ENCODE data around the gene ZNF581.

ZNF581 gene

DNA sequence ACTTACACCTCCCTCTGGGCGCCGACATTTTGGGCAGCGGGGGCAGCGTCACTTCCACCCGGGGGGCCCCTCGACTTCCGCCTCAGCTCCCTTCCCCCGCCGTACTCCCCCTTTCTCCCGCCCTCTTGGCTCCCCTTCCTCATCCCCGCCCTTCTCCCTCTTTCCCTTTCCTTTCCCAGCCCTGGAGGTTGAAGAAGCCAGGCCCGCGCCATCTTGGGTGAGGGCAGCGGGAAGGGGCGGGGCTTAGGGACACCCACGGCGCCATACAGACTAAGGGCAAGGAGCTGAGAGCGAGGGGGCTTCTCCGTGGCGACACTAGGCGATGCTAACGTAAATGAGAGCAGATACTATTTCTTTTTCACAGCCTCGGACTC is 44.0 kb upstream of the ZNF581 start, which contains the start of gene FIZ1:
TSS of gene FIZ1 (minus strand) at position 50 of the 374 bp plus-strand sequence. CDS start 1,652 bp downstream, outside the sequence.
- peak; percentile 99 for DNase-seq (ENCODE audit: low read depth, low spot score)
- H3K4me3 ChIP-seq (ENCODE audit: low read depth, low read length): peak within 1 kb of the TSS; percentile 84
- in situ Hi-C loops (cut with HindIII; ENCODE audit: low sequenced_read_pairs): no loop called here
- TF ChIP-seq, protein P1, sequence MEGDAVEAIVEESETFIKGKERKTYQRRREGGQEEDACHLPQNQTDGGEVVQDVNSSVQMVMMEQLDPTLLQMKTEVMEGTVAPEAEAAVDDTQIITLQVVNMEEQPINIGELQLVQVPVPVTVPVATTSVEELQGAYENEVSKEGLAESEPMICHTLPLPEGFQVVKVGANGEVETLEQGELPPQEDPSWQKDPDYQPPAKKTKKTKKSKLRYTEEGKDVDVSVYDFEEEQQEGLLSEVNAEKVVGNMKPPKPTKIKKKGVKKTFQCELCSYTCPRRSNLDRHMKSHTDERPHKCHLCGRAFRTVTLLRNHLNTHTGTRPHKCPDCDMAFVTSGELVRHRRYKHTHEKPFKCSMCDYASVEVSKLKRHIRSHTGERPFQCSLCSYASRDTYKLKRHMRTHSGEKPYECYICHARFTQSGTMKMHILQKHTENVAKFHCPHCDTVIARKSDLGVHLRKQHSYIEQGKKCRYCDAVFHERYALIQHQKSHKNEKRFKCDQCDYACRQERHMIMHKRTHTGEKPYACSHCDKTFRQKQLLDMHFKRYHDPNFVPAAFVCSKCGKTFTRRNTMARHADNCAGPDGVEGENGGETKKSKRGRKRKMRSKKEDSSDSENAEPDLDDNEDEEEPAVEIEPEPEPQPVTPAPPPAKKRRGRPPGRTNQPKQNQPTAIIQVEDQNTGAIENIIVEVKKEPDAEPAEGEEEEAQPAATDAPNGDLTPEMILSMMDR (IDR thresholded peaks at IDR 0.05; ENCODE audit: low read depth, low read length): no peak

DNA sequence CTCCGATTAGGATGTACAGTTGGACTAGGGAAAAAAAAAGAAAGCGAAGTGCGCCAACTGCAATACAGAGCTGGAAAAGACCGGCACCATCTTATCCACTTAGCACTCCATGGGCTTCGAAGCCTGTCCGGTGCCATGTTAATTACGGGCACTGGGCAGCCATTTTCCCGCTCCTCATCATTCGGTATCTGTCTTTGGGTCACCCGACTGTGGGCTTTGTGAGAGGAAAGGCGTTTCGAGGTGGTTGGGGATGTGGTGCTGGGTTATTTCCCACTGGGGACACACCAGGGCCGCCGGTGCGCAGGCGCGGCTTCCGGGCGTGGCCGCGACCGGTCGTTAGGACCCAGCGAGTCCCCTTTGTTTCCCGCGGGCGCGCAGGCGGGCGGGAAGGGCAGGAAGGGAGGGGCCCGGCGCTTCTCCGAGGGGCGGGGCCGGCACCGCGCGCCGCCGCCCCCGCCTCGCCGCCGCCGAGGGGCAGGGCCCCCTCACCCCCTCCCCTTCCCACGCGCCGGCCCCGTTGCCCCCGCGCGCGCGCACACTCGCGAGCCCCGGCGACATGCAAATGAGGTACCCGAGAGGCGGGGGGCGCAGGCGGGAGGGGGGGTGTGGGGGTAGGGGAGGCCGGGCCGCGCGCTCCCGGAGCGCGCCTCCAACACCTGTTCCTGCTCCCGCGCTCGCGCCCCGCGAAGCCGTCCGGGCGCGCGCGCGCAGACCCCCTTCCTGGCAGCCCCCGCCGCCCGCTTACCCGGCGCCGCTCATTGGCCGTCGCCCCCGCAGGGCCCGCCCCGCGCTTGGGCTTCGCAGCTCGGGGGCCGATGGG is 43.4 kb upstream of the ZNF581 start, which contains the start of gene ZNF524:
TSS of gene ZNF524 (plus strand) at position 447 of the 820 bp plus-strand sequence. CDS start 1,825 bp downstream, outside the sequence.
- peak within 1 kb of the TSS; percentile 84 for H3K4me3 ChIP-seq (ENCODE audit: low read depth, low read length)
- peak; percentile 69 for DNase-seq (ENCODE audit: low read depth, low spot score)
- TF ChIP-seq, protein P1 (IDR thresholded peaks at IDR 0.05; ENCODE audit: low read depth, low read length): no peak
- in situ Hi-C loops (cut with HindIII; ENCODE audit: low sequenced_read_pairs): no loop called here

DNA sequence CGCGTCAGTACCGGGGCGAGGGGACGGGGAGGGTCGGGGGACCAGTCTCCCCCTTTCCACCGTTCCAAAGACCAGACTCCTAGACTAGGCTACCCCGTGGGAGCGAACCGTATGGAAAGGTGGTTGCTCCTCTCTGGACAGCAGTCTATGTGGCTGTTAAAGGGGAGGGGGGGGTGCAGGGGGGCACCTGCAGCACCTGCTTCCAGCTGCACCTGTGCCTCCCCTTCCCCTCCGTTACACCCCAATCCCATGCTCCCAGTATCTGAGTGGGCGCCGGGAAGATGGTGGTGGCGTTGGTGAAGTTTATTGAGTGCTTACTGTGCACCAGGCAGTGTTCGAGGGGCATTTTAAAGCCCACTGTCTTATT is 42.8 kb upstream of the ZNF581 start:
- H3K4me3 ChIP-seq (ENCODE audit: low read depth, low read length): peak overlapping the region; percentile 84
- TF ChIP-seq, protein P1 (IDR thresholded peaks at IDR 0.05; ENCODE audit: low read depth, low read length): no peak
- in situ Hi-C loops (cut with HindIII; ENCODE audit: low sequenced_read_pairs): no loop called here
- no peak for DNase-seq (ENCODE audit: low read depth, low spot score)

DNA sequence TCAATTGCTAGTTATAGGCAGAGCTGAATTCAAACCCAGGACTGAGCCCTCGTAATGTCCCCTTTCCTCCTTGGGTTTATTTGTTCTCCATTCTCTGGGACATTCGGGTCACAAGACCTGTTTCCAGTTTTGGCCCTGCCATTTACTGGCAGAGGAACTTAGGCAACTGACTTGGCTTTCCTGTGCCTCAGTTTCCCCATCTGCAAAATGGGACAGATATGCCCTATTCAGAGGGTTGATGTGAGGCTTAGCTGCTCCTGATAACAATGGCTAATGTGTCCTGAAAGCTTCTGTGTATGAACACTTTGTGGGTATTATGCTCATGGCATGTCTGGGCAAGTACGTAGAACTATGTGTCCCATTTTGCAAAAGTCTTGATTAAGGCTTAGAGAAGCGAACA is 42.4 kb upstream of the ZNF581 start:
- TF ChIP-seq, protein P1 (IDR thresholded peaks at IDR 0.05; ENCODE audit: low read depth, low read length): no peak
- in situ Hi-C loops (cut with HindIII; ENCODE audit: low sequenced_read_pairs): no loop called here
- DNase-seq (ENCODE audit: low read depth, low spot score): no peak
- peak overlapping the region; percentile 84 for H3K4me3 ChIP-seq (ENCODE audit: low read depth, low read length)

DNA sequence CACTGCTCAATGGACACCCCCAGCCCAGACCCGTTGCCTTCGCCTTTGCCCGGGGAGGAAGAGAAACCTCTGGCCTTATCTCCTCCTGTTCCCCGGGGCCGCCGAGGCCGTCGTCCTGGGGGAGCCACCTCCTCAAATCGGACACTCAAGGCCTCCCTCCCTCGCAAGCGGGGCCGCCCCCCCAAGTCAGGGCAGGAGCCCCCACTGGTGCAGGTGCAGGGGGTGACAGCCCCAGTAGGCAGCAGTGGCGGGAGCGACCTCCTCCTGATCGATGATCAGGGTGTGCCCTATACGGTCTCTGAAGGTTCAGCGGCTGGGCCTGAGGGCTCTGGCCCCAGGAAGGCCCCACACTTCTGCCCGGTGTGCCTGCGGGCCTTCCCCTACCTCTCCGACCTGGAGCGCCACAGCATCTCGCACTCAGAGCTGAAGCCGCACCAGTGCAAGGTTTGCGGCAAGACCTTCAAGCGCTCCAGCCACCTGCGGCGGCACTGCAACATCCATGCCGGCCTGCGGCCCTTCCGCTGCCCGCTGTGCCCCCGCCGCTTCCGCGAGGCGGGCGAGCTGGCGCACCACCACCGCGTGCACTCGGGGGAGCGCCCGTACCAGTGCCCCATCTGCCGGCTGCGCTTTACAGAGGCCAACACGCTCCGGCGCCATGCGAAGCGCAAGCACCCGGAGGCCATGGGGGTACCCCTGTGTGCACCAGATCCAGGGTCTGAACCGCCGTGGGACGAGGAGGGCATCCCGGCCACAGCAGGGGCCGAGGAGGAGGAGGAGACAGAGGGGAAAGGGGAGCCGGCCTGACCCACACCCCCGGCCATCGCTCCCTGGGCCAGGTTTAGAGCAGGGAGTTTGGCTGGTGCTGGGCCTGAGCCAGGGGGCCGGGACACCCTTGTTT is 41.1 kb upstream of the ZNF581 start:
- TF ChIP-seq, protein P1 (IDR thresholded peaks at IDR 0.05; ENCODE audit: low read depth, low read length): no peak
- no peak for DNase-seq (ENCODE audit: low read depth, low spot score)
- in situ Hi-C loops (cut with HindIII; ENCODE audit: low sequenced_read_pairs): no loop called here
- no peak overlapping the region for H3K4me3 ChIP-seq (ENCODE audit: low read depth, low read length)

DNA sequence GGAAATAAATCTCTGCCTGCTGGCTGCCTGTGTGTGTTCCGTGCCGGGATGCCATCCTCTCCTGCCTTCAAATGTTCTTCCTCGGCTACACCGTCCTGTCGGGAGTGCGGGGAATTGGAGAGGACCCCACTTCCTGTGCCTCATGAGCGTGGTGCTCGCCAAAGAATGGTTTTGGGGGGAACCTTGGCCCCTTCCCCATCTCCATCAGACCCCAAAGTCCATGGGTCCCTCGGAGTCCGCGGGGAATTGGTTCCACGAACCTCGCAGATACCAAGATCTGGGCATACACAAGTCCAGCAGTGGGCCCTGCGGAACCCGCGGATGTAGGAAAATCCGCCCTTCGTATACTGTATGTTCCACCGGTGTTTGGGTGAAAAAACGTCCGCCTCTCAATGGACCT is 40.3 kb upstream of the ZNF581 start:
- DNase-seq (ENCODE audit: low read depth, low spot score): no peak
- TF ChIP-seq, protein P1 (IDR thresholded peaks at IDR 0.05; ENCODE audit: low read depth, low read length): no peak
- no peak overlapping the region for H3K4me3 ChIP-seq (ENCODE audit: low read depth, low read length)
- in situ Hi-C loops (cut with HindIII; ENCODE audit: low sequenced_read_pairs): no loop called here
